GM12865 (cell line): ENCODE results near the gene CHST11.

Source experiments
- DNase-seq: peaks from one replicate; pipeline ENCODE4 v3.0.0; 2010; ENCODE audit warnings: low read depth
- H3K4me3 ChIP-seq: 2 replicates; pipeline ENCODE4 v1.5.1; 2011; ENCODE audit warnings: mild to moderate bottlenecking, low read depth, low read length, control low read depth
- CTCF ChIP-seq: IDR thresholded peaks from 2 replicates; pipeline ENCODE4 v1.5.1; 2011; ENCODE audit warnings: low read length, control low read depth, low read depth, inconsistent platforms; ENCODE audit not compliant: insufficient read depth; ENCODE audit errors: missing control alignments

CHST11 gene

GRCh38 chr12:104458694-104459367, 2.1 kb downstream of the CHST11 start:
- DNase-seq = peak; percentile 61
- H3K4me3 ChIP-seq = peak overlapping the region; percentile 79
- no peak for TF ChIP-seq CTCF

DNA sequence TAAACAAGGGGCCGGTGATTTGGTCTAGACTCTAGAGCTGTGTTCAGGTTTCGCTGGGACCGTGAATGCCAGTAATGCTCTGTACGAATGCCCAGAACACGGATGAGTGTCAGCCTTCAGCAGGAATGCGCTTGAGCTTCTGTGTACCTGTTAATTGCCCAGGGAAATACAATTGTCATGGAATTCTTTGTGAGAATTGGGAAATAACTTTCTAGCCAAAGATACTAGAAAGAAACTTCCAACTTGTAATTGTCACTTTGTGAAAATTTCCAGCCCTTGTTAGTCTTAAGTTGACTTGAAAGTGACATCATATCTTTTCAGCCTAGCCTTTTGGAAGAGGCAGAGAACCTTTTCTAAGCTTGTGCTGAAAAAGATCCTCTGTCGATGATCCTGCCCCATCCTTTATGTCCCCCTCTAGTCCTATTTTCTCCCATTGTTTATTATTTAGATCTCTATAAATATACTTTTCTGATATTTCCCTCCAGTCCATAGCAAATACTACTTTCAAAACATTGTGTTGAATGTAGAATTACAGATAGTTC, 2.7 kb downstream of the CHST11 start:
- DNase-seq = peak; percentile 28
- TF ChIP-seq CTCF = no peak

DNA sequence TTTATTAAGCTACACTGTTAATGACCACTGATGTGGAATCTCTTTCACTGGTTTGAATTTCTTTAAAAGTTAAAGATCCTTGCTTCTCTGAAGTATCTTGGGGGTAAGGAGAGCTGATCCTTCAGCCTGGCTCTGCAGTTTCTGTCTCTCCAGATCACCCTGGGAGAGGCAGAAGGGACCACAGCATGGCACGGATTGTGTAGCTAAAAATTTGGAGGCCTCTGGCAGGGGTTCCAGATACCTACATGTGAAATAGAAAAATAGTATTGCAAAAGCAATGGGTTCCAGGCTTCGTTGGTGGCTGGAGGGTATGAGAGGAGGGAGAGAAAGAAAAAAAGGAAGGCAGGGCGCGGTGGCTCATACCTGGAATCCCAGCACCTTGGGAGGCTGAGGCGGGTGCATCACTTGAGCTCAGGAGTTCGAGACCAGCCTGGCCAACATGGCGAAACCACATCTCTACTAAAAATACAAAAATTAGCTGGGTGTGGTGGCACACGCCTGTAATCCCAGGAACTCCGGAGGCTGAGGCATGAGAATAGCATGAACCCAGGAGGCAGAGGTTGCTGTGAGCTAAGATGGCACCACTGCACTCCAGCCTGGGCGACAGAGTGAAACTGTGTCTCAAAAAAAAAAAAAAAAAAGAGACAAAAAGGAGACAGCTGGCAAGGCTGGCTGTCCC, 3.4 kb downstream of the CHST11 start:
- peak; percentile 13 for DNase-seq
- H3K4me3 ChIP-seq = peak overlapping the region; percentile 79
- no peak for TF ChIP-seq CTCF

More for the DNA sequence above, 2.7 kb downstream of the CHST11 start:
- peak overlapping the region; percentile 79 for H3K4me3 ChIP-seq

DNA sequence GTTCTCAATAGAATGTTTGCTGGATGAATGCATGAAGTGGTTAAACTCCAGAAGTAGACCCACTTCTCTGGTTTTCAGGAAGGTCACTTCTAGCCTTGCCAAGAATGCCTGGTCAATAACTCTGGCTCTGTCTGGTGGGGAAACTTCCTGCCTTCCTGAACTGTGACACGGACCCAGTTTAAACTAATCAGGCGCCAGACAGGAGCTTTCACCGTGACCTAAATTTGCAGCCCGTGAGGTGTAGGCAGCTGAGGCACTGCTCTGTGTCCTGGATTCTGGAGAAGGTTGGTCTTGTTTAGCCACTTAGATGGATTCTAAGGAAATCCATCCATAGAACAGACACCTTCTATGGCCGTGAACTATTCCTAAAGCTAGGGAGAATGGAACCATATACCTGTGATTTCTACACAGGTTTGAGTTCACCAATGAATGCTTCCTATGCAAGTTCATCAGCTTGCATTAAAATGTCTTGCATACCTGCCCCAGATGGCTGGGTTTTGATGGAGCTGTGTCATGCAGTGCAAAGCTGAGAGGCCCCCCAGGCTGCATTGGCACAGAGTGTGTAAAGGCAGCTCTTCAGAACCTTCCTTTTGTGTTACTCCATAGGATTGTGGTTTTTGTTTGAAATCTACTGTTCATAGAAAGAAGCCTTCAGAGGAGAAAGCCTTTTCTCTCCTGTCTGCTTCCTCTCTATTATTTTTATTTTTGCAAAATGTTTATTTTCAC, 4.4 kb downstream of the CHST11 start:
- DNase-seq = no peak
- H3K4me3 ChIP-seq = peak overlapping the region; percentile 79
- TF ChIP-seq CTCF = no peak

GRCh38 chr12:104462325-104462724, 5.6 kb downstream of the CHST11 start:
- TF ChIP-seq CTCF = no peak
- H3K4me3 ChIP-seq = peak overlapping the region; percentile 34; the same call in 1 of the 2 replicates
- DNase-seq = no peak

- no peak for TF ChIP-seq CTCF
- peak; percentile 90 for DNase-seq
- peak overlapping the region; percentile 34 for H3K4me3 ChIP-seq
These were observed 6.2 kb downstream of the CHST11 start for GRCh38 chr12:104462931-104463339.
